GM23248 (cell line): ENCODE measurements around the gene NR3C2.

Experiments used
- EZH2 ChIP-seq: fragments of 200-600 bp; sonication (generic); IDR thresholded peaks from 2 replicates; pipeline ENCODE4 v1.6.1; 2018; ENCODE audit warnings: antibody characterized with exemption, mild to moderate bottlenecking; ENCODE audit not compliant: insufficient read depth, poor library complexity, severe bottlenecking
- EZH2phosphoT487 ChIP-seq: fragments of 200-600 bp; sonication (generic); IDR thresholded peaks from 2 replicates; pipeline ENCODE4 v1.6.1; 2018; ENCODE audit warnings: antibody characterized with exemption, moderate library complexity, mild to moderate bottlenecking, low read depth; ENCODE audit not compliant: insufficient read depth

DNA sequence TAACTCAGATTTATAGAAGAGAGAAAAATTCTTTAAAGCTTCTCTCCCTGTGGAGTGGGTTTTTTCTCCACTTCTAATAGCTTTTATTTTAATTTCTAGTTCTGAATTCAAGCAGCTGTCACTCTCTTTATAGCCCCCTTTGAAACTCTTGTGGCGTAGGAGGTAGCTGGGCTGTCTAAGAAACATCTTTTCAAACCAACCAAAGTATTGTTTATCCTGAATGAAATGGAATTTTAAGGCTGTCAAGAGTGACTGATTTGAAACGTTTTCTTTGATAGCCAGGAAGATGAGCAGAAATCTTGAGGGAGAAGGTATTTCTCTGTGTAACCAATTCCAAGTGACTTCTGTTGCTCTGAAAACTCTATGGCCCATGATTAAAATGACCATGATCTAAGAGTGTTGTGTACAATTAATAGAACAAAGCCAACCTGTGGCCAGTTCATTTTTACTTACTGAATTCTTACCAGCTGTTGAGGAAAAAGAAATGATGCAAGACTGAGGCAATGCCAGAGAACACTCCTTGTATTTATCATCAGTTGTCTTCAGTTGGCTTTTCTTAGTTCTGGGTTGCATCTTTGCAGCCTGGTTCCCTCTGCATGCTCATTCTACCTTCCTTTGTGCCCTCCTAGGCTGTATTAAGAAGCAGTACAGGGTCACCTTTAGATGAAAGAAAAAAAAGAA, 411.9 kb downstream of the NR3C2 start:
- TF ChIP-seq EZH2 (no peak), EZH2phosphoT487 (no peak)
